H1 (cell line): ENCODE data around the gene ITPK1. TPM values are rescaled to one million over a fixed set of nuclear protein-coding genes. Genes with fewer than 3 reads are reported as not detected.

Experiments used
- CTCF ChIA-PET: fragments of 300-600 bp; sonication (Branson Sonifier 250); formaldehyde crosslinking; loops from one replicate; lab custom pipeline; 2021; ENCODE audit not compliant: partially characterized antibody; lab: Charles Lee
- POLR2A ChIA-PET: fragments of 300-600 bp; sonication (Branson Sonifier 250); formaldehyde crosslinking; loops from one replicate; lab custom pipeline; 2021; ENCODE audit warnings: inconsistent platforms; ENCODE audit not compliant: partially characterized antibody; lab: Charles Lee
- DNase-seq, 2 experiments: peaks; one replicate each; pipeline versions ENCODE4 v3.0.0 to v3.0.0-alpha.2; 2010 to 2022; ENCODE audit warnings: low spot score in 2 of 2, low read depth in 1 of 2, mixed read lengths in 1 of 2
- FAIRE-seq: peaks from 2 replicates; lab custom pipeline; 2011; peaks lifted over from hg19 to GRCh38; lab: Jason Lieb, UNC
- H2AFZ ChIP-seq: 2 replicates; pipeline ENCODE4 v1.8.1; 2012; ENCODE audit warnings: low read length, inconsistent platforms
- H2AK5ac ChIP-seq: 2 replicates; pipeline ENCODE4 v1.6.1; 2013; ENCODE audit warnings: low read depth, low read length
- H2BK120ac ChIP-seq: replicated peaks from 2 replicates; pipeline ENCODE3; 2013; ENCODE audit warnings: low read depth, low read length, inconsistent platforms
- H2BK12ac ChIP-seq: 2 replicates; pipeline ENCODE4 v1.6.1; 2013; ENCODE audit warnings: low read depth, low read length
- H2BK15ac ChIP-seq: 2 replicates; pipeline ENCODE4 v1.6.1; 2013; ENCODE audit warnings: low read length
- H2BK20ac ChIP-seq: 2 replicates; pipeline ENCODE4 v1.6.1; 2013; ENCODE audit warnings: low read length
- H2BK5ac ChIP-seq: 2 replicates; pipeline ENCODE4 v1.6.1; 2013; ENCODE audit warnings: low read depth, low read length
- H3K14ac ChIP-seq: 2 replicates; pipeline ENCODE4 v1.6.1; 2013; ENCODE audit warnings: inconsistent platforms; ENCODE audit not compliant: insufficient read length
- H3K18ac ChIP-seq: 2 replicates; pipeline ENCODE4 v1.6.1; 2013; ENCODE audit warnings: low read length; ENCODE audit errors: extremely low read depth
- H3K23ac ChIP-seq: 2 replicates; pipeline ENCODE4 v1.6.1; 2013; ENCODE audit warnings: inconsistent platforms; ENCODE audit not compliant: insufficient read length
- H3K23me2 ChIP-seq: 2 replicates; pipeline ENCODE4 v1.6.1; 2013; ENCODE audit warnings: low read depth, low read length
- H3K27ac ChIP-seq: 2 replicates; pipeline ENCODE4 v1.6.1; 2011; ENCODE audit warnings: low read depth, low read length, inconsistent platforms
- H3K27me3 ChIP-seq, 4 experiments: replicated peaks in 1 of 4; 1 replicate in 1 of 4; 2 replicates in 3 of 4; pipeline versions ENCODE4 v1.6.1 to v1.8.1; 2011 to 2013; ENCODE audit warnings: low read length in 3 of 4, mild to moderate bottlenecking in 3 of 4, inconsistent platforms in 2 of 4, mixed read lengths in 2 of 4, moderate library complexity in 1 of 4; ENCODE audit not compliant: control insufficient read depth in 3 of 4, insufficient read depth in 3 of 4; ENCODE audit errors: extremely low read depth in 1 of 4
- H3K36me3 ChIP-seq, 4 experiments: 2 replicates each; pipeline versions ENCODE4 v1.6.1 to v1.8.1; 2011 to 2013; ENCODE audit warnings: mild to moderate bottlenecking in 4 of 4, low read length in 3 of 4, moderate library complexity in 2 of 4, control low read depth in 1 of 4, inconsistent platforms in 1 of 4; ENCODE audit not compliant: insufficient read depth in 4 of 4, control insufficient read depth in 2 of 4
- H3K4ac ChIP-seq: replicated peaks from 2 replicates; pipeline ENCODE3; 2013; ENCODE audit warnings: low read length, low read depth, mixed read lengths, inconsistent platforms; ENCODE audit not compliant: insufficient read length
- H3K4me1 ChIP-seq, 4 experiments: replicated peaks in 1 of 4; 1 replicate in 1 of 4; 2 replicates in 3 of 4; pipeline versions ENCODE4 v1.6.1 to v1.8.1; 2011 to 2013; ENCODE audit warnings: low read length in 3 of 4, inconsistent platforms in 2 of 4, mixed read lengths in 1 of 4; ENCODE audit not compliant: insufficient read depth in 4 of 4, control insufficient read depth in 3 of 4
- H3K4me2 ChIP-seq, 2 experiments: 2 replicates each; pipeline versions ENCODE4 v1.6.1 to v1.8.1; 2011 to 2013; ENCODE audit warnings: low read depth in 2 of 2, low read length in 2 of 2, control low read depth in 1 of 2, inconsistent platforms in 1 of 2, mild to moderate bottlenecking in 1 of 2; ENCODE audit not compliant: insufficient read depth in 1 of 2
- H3K4me3 ChIP-seq, 4 experiments: fragments of 200-600, 300-600 bp in 1 of 4; sonication (generic), shearing (Covaris generic), sonication (Bioruptor Twin) in 1 of 4; 2 replicates each; pipeline versions ENCODE4 v1.5.1 to v1.8.1; 2011 to 2016; ENCODE audit warnings: low read length in 4 of 4, low read depth in 3 of 4, control low read depth in 2 of 4, inconsistent platforms in 2 of 4, mild to moderate bottlenecking in 2 of 4, mixed read lengths in 1 of 4, moderate library complexity in 1 of 4; ENCODE audit not compliant: insufficient read depth in 2 of 4; ENCODE audit errors: extremely low read depth in 1 of 4
- H3K56ac ChIP-seq: replicated peaks from 2 replicates; pipeline ENCODE3; 2013; ENCODE audit warnings: low read depth, mild to moderate bottlenecking, mixed read lengths, low read length, inconsistent platforms; ENCODE audit not compliant: insufficient read length
- H3K79me1 ChIP-seq: 2 replicates; pipeline ENCODE4 v1.6.1; 2013; ENCODE audit warnings: low read depth, low read length, control low read depth
- H3K79me2 ChIP-seq, 2 experiments: 2 replicates each; pipeline versions ENCODE4 v1.6.1 to v1.8.1; 2012 to 2013; ENCODE audit warnings: low read length in 2 of 2, mild to moderate bottlenecking in 2 of 2, inconsistent platforms in 1 of 2; ENCODE audit not compliant: insufficient read depth in 2 of 2, control insufficient read depth in 1 of 2
- H3K9ac ChIP-seq, 4 experiments: replicated peaks in 1 of 4; 1 replicate in 1 of 4; 2 replicates in 3 of 4; pipeline versions ENCODE4 v1.6.1 to v1.8.1; 2011 to 2013; ENCODE audit warnings: low read depth in 3 of 4, low read length in 3 of 4, control low read depth in 2 of 4, mild to moderate bottlenecking in 2 of 4, moderate library complexity in 2 of 4, inconsistent platforms in 1 of 4; ENCODE audit errors: extremely low read depth in 1 of 4
- H3K9me3 ChIP-seq, 2 experiments: 2 replicates each; pipeline versions ENCODE4 v1.6.1 to v1.8.1; 2012 to 2013; ENCODE audit warnings: mild to moderate bottlenecking in 2 of 2, moderate library complexity in 2 of 2, control low read depth in 1 of 2, inconsistent platforms in 1 of 2, low read depth in 1 of 2, low read length in 1 of 2, mixed read lengths in 1 of 2; ENCODE audit not compliant: insufficient read depth in 2 of 2
- H4K20me1 ChIP-seq, 2 experiments: replicated peaks in 1 of 2; 2 replicates each; pipeline versions ENCODE3 to v1.8.1; 2011 to 2013; ENCODE audit warnings: inconsistent platforms in 2 of 2, low read length in 2 of 2, mild to moderate bottlenecking in 1 of 2; ENCODE audit not compliant: insufficient read depth in 2 of 2, control insufficient read depth in 1 of 2
- H4K5ac ChIP-seq: 2 replicates; pipeline ENCODE4 v1.6.1; 2013; ENCODE audit warnings: low read length, low read depth, mixed read lengths, inconsistent platforms; ENCODE audit not compliant: insufficient read length
- H4K8ac ChIP-seq: 2 replicates; pipeline ENCODE4 v1.8.0; 2013; ENCODE audit warnings: mild to moderate bottlenecking, moderate library complexity, low read length, inconsistent platforms; ENCODE audit not compliant: insufficient read depth; ENCODE audit errors: extremely low read depth
- H4K91ac ChIP-seq: replicated peaks from 2 replicates; pipeline ENCODE3; 2013; ENCODE audit warnings: low read length, mixed read lengths, inconsistent platforms; ENCODE audit not compliant: insufficient read length
- FOSL1 ChIP-seq: IDR thresholded peaks from 2 replicates; pipeline ENCODE4 v1.6.1; 2011; ENCODE audit warnings: mild to moderate bottlenecking, low read depth, low read length, moderate library complexity; ENCODE audit not compliant: insufficient read depth
- SIRT6 ChIP-seq: IDR thresholded peaks from one replicate; pipeline ENCODE4 v1.7.1; 2012; ENCODE audit warnings: low read length, inconsistent platforms
- SP2 ChIP-seq: IDR thresholded peaks from 2 replicates; pipeline ENCODE4 v1.6.1; 2012; ENCODE audit warnings: mild to moderate bottlenecking, low read length, inconsistent platforms
- WGBS, 2 experiments: shearing (Covaris generic) in 1 of 2; methylation state at CpG; one replicate each; pipeline versions ENCODE4 v1.1.6 to v1.1.7; 2013 to 2015; ENCODE audit warnings: low lambda C conversion rate in 2 of 2, mixed read lengths in 2 of 2, inconsistent platforms in 1 of 2, low coverage in 1 of 2, missing lambda C conversion rate in 1 of 2; ENCODE audit not compliant: insufficient replicate concordance in 2 of 2, insufficient coverage in 1 of 2, insufficient read length in 1 of 2; ENCODE audit errors: extremely low coverage in 1 of 2, missing lambda C conversion rate in 1 of 2; 5-methylcytosine and 5-hydroxymethylcytosine counted together
- polyA plus RNA-seq, 7 experiments: library from polyadenylated mRNA; depleted of rRNA in 3 of 7; stranded (reverse) in 5 of 7; unstranded in 2 of 7; fragments of >200 nt in 5 of 7; fragments of 200-250 nt in 2 of 7; gene quantifications; 1 replicate in 5 of 7; 2 replicates in 1 of 7; 4 replicates in 1 of 7; pipeline versions ENCODE4 v1.2.1 to v1.2.3, GENCODE V29; 2011 to 2013; ENCODE audit warnings: missing spikeins in 2 of 7, mixed read lengths in 2 of 7
- total RNA-seq: library from RNA; stranded (reverse); fragmentation: NEBNext Ultra II Directional; extraction: Animal tissue kit (Norgen Biotek cat#: 25700); gene quantifications from 2 replicates; pipeline ENCODE4 v1.2.1, GENCODE V29; 2021

ITPK1 gene
- total and polyA plus RNA-seq, 2 of the 8 experiments (the other 6 are each of a cell fraction or from before 2014, with no cell fraction given), result 108 to 143 TPM

- Histone ChIP-seq H3K23ac (no peak overlapping the region), H3K56ac (no peak overlapping the region), H2BK20ac (no peak overlapping the region), H3K4me1 (peaks cover 0 to 3% (median 0%) of the 10 kb centered on the region in 4 experiments; a peak in 1 of 7 replicates), H3K23me2 (no peaks in the 10 kb centered on the region), H2BK120ac (no peak overlapping the region), H2AFZ (no peak overlapping the region), H3K9ac (no peak overlapping the region), H4K5ac (no peak overlapping the region), H3K9me3 (no peaks in the 10 kb centered on the region), H3K27ac (no peak overlapping the region), H3K4me3 (no peak overlapping the region), H3K4ac (no peak overlapping the region), H2BK5ac (no peak overlapping the region), H3K79me1 (no peaks in the 10 kb centered on the region), H3K79me2 (no peaks in the 10 kb centered on the region), H2AK5ac (no peak overlapping the region), H3K18ac (no peak overlapping the region), H3K27me3 (no peaks in the 10 kb centered on the region), H4K8ac (0 out of 2 replicates have a peak overlapping the region, but pooled peaks have one; percentile 7), H3K36me3 (peaks cover 5 to 16% (median 10%) of the 10 kb centered on the region in 4 experiments; a peak in 5 of 8 replicates), H4K91ac (no peak overlapping the region), H4K20me1 (peaks cover 0 to 5% of the 10 kb centered on the region in 2 experiments), H2BK15ac (no peak overlapping the region), H3K14ac (no peak overlapping the region), H2BK12ac (no peak overlapping the region), H3K4me2 (no peak overlapping the region)
- ChIA-PET CTCF (interaction anchor here (1.1 to 5.9 kb wide), 18 partner anchors 8 to 226 kb away, joined by 3 to 43 read pairs (median 9); no protein-coding TSS in a partner anchor), POLR2A (no interaction called here)
- no peak for DNase-seq
- TF ChIP-seq SIRT6, result no peak
- no peak for TF ChIP-seq FOSL1
- TF ChIP-seq SP2, result no peak
- 84% methylated on average over 7 of the region's 7 CpGs; no CpG with 5 or more reads in 1 of the 2 experiments for WGBS, 2 experiments
- no peak for FAIRE-seq
Measured at GRCh38 chr14:92951261-92951660, 164.5 kb downstream of the ITPK1 start.
